NCI-H510A treated with DMSO at 0.1 percent for 48 hours (cell line): ENCODE results near the gene NDUFB5.
A peak's percentile ranks its signal among the peaks of the same experiment; 100 is the strongest.

Experiments
- DNase-seq: peaks from one replicate; lab custom pipeline; 2025; lab: John Stamatoyannopoulos, UW

NDUFB5 gene

DNA sequence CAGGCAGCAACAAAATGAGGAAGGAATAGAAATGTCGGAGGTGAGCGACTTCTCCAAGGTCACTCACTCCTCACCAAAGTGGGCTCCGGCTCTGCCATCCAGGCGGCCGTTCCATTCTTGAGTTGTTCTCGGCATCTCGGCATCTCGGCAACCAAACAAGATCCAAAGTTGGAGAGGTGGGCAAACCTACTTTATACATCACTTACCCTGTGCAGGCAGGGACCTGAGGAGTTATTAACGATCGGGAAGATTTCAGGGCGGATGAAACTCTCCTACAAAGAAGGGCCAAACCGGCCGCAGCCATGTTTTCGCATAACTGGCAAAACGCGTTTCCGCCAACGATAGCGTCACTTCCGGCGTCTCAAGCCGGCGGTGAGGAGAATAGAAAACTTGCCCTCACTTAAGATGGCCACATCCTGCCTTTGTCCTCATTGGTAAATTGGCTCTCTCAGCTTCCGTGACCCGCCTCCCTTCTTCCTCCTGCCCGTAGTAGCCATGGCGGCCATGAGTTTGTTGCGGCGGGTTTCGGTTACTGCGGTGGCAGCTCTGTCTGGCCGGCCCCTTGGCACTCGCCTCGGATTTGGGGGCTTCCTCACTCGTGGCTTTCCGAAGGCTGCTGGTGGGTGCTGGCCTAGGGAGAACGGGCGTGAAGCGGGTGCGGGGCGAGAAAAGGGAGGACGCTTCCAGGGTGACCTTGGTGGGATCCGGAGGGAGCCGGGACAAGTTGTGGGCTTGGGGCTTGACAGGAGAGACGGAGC, at the start of gene NDUFB5, which contains the start of gene MRPL47:
NDUFB5 (plus strand) TSS at position 474 of the 758 bp plus-strand sequence; CDS start at position 496, 22 bp downstream.
MRPL47 (minus strand) TSS at position 318 of the 758 bp plus-strand sequence; CDS start at position 304, 14 bp downstream.
- DNase-seq, result peak; percentile 96

DNA sequence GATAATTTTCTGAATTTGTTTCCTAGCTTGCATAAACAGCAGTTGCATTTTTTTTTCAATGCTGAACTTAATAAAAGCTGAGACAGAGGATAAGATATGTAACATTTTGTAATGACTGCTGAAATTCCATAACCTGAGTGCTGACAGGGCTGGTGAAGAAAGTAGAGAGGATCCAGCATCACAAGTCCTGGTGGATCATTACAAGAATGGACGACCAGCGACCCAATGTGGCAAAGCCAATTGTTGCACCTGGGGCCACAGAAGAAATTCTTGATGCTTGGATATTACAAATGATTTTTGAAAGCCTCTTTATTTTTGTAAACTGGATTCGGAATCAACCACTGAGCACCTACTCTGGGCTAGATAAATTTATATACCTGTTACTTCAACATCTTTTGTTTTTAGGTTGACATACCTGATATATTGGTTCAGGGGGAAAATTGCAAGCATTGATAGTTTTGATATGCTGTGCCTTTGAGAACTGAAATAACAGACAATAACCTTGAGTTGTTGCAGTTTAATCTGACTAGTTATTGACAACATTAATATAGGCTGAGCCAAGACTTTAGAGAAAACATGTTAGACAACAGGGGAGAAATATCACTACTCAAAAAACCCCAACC, 45.7 kb upstream of the NDUFB5 start:
- DNase-seq, result peak; percentile 47

DNA sequence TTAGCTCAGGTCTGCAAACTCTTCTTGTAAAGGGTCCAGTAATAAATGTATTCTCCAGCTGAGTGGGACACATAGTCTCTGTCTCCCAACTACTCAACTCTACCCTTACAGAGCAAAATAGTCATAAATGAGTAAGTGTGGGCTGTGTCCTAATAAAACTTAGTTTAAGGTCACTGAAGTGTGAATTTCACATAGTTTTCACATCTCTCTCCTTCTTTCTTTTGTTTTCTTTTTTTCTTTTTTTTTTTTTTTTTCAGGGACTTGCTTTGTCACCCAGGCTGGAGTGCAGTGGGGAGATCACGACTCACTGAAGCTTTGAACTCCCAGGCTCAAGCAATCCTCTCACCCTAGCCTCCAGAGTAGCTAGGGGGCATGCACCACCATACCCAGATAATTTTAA, 43.8 kb upstream of the NDUFB5 start:
- DNase-seq, result no peak

DNA sequence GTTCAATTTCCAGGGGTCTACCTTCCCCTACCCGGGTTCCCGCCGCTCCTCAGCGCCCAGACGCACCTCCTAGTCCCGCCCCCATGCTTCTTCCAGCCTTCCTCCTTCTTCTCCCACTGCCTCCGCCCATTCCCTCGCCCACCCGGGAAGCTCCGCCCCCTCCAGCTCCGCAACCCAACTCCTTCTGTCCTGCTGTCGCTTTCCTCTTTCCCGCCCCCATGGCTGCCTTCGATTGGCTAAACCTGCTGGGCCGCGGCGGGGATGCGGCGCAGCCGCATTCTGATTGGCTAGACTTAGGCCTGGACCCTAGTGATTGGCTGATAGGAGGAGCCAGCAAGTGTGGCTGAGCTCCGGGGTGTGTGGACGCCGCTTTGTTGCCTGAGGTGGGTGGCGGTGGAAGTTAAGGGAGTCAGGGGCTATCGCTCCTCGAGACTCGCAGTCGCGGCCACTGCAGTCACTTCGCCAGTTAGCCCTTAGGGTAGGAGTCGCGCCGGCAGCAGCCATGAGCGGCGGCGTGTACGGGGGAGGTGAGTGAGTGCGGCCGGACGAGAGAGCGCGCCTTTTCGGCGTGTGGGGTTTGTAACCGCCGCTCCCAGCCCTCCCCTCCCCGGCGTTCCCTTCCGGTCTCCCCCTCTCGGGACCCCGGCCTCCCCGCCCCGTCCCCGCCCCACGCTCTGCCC, 41.9 kb upstream of the NDUFB5 start, which contains the start of gene ACTL6A:
ACTL6A (plus strand) TSS at position 336 of the 680 bp plus-strand sequence; CDS start at position 503, 167 bp downstream.
- peak; percentile 96 for DNase-seq

DNA sequence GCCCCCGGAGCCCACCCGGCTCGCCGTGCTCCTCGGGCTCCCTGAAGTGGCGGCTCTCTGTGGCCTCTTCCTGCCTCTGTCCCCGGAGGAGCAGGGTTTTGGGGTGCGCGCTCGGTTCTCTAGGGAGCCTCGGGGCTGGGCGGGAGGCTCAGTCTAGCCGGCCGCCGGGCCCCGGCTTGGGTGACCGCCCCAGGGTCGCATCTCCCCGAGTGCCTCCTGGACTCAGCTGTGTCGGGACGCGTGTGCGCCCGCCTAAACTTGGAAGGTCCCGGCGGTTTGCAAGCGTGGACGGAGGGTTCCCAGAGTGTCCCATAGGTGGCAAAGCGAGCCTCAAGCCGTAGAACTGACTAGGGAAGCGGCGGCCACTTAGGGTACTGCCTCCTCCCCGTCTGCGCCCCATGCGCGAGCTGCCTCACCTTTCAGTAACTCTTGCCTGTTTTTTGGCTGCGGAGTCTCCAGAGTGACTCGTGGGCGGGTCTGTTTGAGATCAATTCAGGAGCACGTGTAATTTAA, 41.3 kb upstream of the NDUFB5 start:
- DNase-seq, result peak; percentile 27

DNA sequence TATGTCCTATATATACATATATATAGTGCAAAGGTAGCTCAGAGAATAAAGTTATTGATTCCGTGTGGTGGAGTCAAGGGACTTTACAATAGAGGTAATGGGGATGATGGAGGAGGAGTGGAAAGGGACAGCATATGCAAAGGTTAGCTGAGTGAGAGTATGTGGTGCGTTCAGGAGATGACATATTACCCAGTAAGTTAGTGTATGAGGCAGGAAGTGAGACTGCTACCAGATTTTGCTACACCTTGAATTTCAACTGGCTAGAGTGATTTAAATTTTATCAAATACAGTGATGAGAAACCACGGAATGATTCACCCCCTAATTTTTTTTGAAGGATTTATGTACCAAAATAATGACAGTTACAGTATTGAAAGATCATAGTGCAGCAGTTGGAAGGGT, 39.1 kb upstream of the NDUFB5 start:
- no peak for DNase-seq

- no peak for DNase-seq
These were observed 23.6 kb upstream of the NDUFB5 start for GRCh38 chr3:179580992-179581391.

- no peak for DNase-seq
These were observed 15.5 kb upstream of the NDUFB5 start for GRCh38 chr3:179589143-179589542.

GRCh38 chr3:179590669-179591068, 13.9 kb upstream of the NDUFB5 start:
- no peak for DNase-seq

GRCh38 chr3:179591313-179591712, 13.3 kb upstream of the NDUFB5 start:
- DNase-seq, result no peak

DNA sequence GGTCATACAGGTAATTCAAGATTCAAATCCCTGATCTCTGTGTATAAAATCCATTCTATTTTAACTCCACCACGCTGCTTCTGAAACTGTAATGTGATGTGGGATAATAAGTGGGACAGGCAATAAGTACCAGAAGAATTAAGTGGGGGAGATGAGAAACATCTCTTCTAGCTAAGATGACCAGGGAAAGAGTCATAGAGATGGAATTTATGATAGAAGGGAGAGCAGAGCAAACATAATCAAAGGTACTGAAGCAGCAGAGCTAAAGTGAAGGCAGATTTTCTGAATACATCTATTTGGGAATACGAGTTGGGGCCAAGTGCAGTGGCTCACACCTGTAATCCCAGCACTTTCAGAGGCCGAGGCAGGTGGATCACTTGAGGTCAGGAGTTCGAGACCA, 5.1 kb upstream of the NDUFB5 start:
- DNase-seq, result no peak

GRCh38 chr3:179603321-179603720, 1.3 kb upstream of the NDUFB5 start:
- no peak for DNase-seq

GRCh38 chr3:179603831-179604230, 763 bp upstream of the NDUFB5 start:
- no peak for DNase-seq

GRCh38 chr3:179606534-179607085, 2.0 kb downstream of the NDUFB5 start:
- DNase-seq, result no peak

- DNase-seq, result no peak
These were observed 4.5 kb downstream of the NDUFB5 start for GRCh38 chr3:179608931-179609720.

DNA sequence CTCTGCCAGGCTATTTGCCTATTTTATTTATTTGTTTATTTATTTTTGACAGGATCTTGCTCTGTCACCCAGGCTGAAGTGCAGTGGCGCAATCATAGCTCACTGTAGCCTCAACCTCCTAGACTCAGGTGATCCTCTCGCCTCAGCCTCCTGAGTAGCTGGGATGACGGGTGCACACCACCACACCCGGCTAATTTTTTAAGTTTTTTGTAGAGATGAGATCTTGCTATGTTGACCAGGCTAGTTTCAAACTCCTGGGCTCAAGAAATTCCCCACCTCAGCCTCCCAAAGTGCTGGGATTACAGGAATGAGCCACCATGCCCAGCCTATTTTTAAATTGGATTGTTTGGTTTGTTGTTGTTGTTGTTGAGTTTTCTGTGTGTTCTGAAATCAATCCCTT, 5.5 kb downstream of the NDUFB5 start:
- no peak for DNase-seq

DNA sequence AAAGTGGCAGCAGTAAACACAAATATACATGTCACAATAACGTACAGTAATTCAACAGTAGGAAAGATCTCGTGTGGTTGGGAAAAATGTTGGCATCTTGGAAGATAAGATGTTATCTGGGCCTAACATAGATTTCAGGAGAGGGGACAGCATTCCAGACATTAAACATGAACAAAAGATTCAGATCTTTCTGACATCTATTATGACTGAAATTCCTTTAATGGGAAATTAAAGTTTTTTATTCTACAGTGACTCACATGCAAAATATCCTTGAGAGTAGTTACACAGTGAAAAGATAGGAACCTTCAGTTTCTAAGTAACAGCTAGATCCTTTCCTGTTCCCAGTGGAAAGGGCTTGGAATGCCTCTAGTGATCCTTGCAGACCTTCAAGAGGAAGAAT, 9.2 kb downstream of the NDUFB5 start:
- no peak for DNase-seq

GRCh38 chr3:179615458-179616173, 11.0 kb downstream of the NDUFB5 start:
- no peak for DNase-seq

DNA sequence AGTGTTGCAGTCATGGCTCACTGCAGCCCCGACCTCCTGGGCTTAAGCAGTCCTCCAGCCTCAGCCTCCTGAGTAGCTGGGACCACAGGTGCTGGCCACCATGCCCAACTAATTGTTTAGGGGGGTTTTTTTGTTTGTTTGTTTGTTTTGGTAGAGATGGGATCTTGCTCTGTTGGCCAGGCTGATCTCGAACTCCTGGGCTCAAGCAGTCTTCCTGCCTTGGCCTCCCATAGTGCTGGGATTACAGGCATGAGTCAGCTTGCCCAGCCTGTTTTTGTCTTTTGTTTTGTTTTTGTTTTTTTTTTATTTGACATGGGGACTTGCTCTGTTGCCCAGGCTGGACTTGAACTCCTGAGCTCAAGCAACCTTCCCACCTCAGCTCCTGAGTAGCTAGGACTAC, 17.4 kb downstream of the NDUFB5 start:
- no peak for DNase-seq

DNA sequence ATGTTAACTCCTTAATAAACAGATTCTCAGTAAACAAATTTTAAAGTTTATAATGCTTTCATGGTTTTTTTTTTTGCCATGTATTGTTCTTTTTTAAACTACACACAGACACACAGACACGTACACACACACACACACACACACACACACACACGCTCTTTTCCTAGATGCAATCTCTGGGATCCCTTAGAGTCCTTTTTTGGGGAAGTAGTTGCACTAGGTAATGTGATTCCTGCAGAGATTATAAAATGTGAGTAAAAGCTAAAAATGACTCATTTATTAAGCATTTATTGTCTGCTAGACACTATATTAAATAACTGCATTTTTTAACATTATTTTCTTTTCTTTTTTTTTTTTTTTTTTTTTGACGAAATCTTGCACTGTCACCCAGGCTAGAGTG, 19.9 kb downstream of the NDUFB5 start:
- no peak for DNase-seq
